NOMO-1 treated with DMSO at 0.1 percent for 48 hours (cell line): ENCODE measurements around the gene TPM2.
"Not testable (repeated sequence)": the region's sequence is repeated elsewhere in the genome, so short reads cannot be mapped to it uniquely, and the experiment has no call there.

Experiments
- DNase-seq: peaks from one replicate; lab custom pipeline; 2025; ENCODE audit not compliant: unreplicated experiment; lab: John Stamatoyannopoulos, UW

The TPM2 gene

DNA sequence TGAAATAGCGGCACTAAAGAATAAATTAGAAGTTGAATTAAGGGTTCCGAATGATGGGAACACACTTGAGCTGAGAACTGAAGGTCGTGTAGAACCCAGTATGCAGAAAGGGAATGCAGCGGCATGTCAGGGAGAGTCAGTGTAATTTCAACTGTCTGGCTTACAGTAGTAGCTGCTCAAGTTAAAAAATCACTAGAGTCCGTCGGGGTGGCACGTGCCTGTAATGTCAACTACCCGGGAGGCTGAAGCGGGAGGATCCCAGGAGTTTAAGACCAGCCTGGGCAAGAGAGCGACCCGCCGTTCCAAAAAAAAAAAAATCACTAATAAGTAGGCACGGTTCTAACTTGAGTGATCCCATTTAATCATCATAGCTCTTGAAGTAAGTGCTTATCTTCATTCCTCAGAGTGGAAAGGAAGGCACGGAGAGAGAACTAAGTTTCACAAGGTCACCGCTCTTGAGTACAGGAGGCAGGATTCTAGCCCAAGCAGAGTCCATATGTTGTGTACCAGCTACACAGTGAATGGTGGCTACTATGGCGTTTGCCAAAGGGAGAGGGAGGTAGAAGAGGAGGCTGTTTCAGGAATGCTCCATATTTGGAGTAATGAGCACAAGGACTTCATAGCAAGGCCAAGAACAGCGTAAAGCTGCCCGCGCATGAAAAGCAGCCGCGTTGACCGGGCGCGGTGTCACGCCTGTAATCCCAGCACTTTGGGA lies 32.7 kb downstream of the TPM2 start:
- no peak for DNase-seq

DNA sequence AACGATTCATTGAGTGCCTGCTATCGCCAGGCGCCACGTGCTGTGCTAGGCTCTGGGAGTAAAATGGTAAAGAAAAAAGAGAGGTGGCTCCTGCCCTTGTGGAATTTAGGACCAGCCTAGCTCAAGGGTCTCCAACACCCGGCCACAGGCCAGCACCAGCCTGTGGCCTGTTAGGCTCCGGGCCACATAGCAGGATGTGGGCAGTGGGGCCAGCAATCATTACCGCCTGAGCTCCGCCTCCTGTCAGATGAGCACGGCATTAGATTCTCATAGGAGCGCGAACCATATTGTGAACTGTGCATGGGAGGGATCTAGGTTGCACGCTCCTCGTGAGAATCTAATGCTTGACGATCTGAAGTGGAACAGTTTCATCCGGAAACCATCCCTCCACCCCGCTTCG lies 33.4 kb downstream of the TPM2 start:
- DNase-seq, result no peak

DNA sequence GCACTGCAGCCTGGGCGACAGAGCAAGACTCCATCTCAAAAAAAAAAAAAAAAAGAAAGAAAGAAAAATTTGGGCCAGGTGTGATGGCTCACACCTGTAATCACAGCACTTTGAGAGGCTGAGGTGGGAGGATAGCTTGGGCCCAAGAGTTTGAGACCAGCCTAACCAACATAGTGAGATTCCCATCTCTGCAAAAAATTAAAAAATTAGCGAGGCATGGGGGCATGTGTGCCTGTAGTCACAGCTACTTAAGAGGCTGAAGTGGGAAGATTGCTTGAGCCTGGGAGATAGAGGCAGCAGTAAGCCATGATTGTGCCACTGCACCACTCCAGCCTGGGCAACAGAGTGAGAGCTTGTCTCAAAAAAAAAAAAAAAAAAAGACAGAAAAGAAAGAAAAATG lies 36.1 kb downstream of the TPM2 start:
- DNase-seq, result no peak

DNA sequence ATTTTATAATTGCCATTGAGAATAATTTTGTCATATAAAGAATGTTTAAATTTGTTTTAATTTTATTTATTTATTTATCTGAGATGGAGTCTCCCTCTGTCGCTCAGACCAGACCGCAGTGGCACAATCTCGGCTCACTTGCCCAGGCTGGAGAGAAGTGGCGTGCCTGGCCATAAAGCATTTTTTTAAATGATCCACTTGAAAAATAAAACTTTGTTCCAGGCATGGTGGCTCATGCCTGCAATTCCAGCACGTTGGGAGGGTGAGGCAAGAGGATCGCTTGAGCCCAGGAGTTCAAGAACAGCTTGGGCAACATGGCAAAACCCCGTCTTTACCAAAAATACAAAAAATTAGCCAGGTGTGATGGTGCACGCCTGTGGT lies 36.9 kb downstream of the TPM2 start:
- peak; percentile 85 for DNase-seq

DNA sequence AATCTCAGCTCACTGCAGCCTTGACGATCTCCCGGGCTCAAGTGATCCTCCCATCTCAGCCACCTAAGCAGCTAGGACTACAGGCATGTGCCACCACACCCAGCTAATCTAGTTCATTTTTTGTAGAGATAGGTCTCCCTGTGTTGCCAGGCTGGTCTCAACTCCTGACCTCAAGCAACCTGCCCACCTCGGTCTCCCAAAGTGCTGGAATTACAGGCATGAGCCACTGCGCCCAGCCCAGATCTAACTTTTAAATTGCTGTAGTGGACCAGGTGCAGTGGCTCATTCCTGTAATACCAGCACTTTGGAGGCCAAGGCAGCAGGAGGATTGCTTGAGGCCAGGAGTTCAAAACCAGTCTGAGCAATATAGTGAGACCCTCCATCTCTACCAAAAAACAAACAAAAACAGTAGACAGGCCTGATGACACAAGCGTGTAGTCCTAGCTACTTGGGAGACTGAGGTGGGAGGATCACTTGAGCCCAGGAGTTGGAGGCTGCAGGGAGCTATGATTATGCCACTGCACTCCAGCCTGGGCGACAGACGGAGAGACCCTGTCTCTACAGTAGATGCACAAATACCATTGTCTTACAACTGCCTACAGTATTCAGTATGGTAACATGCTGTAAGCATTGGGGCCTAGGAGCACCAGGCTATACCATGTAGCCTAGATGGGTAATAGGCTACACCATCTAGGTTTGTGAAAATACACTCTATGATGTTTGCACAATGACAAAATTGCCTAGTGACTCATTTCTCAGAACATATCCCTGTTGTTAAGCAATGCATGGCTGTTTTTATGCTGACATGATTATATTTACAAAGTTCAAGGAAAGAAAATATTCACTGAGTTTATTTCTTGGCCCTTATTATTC lies 37.5 kb downstream of the TPM2 start:
- DNase-seq, result peak; percentile 91

DNA sequence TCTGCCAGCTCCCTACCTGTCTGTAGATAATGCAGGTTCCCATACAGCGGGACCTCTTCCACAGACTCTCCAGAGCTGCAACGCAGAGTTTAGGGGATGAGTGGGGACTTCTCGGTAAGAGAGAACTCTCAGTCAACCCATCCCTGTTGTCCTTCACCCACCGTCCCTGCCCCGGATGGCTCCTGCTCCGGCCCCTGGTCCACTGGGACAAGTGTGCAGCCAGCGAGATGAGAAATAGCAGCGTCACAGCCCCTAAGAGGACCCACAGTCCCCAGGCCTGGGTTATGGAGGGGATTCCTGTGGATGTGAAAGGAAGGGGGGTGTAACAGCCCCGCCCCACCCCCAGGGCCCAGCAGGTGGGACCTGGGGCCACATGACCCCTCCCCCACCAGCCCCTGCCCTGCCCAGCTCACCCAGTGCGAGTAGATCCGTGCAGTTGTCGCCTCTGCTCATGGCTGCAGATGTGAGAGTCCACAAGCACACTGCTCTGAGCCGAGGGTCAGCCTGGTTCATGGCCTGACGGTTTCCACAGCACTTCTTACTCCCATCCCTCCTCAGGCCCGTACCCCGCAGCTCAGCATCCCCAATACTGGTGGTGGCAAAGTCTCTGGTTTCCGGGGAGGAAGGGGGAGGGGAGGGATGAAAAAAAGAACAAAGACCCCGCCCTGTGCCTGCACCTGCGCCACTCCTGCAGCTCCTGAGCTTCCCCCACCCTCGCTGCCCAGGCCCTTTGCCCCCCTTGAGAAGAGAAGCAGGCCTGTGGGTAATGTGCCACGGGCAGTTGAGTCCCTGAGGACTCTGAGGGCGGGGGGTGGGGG lies 39.2 kb downstream of the TPM2 start, which contains the start of gene SIT1:
Gene SIT1 (minus strand): TSS at position 591 of the 818 bp plus-strand sequence. CDS start 78 bp downstream, at position 513.
- no peak for DNase-seq

DNA sequence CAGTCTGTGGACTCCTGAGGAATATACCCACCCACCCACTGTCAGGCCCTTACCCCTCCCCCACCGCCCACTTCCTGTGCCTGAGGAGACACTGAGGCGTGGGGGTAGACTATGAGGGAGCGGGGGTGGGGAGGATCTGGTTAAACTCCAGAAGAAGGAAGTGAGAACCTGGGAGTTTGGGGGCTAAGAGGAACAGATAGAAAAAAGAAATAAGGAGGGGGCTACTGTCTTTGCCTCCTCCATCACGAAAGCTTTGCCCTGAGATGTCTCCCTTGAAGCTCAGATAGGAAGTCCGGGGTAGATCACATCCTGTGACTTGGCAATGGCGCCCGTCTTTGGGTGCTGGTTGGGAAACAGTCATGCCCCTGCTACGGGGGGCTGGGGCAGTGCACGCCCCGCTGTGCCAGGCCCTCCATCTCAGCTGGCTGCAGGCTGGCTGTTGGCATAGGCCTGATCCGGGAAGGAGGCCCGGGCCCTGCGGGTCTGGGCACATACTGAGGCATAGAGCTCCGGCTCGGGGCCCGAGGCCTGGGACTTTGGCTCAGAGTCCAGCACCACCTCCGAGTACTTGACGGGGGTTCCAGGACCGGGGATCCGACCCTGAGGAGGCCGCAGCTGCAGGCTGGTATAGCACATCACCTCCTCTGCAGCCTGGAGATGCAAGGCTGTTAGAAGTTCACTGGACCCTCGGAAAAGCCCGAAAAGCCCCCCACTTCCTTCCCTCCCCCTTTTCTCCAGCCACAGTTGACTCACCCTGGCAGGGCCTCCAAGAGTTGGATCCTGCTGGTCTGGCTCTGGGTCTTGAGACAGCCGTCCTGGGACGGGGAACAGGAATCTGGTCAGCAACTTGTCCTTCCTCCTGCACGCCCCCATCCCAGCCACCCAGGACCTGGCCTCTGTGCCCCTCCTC lies 40.0 kb downstream of the TPM2 start:
- DNase-seq, result peak; percentile 38

DNA sequence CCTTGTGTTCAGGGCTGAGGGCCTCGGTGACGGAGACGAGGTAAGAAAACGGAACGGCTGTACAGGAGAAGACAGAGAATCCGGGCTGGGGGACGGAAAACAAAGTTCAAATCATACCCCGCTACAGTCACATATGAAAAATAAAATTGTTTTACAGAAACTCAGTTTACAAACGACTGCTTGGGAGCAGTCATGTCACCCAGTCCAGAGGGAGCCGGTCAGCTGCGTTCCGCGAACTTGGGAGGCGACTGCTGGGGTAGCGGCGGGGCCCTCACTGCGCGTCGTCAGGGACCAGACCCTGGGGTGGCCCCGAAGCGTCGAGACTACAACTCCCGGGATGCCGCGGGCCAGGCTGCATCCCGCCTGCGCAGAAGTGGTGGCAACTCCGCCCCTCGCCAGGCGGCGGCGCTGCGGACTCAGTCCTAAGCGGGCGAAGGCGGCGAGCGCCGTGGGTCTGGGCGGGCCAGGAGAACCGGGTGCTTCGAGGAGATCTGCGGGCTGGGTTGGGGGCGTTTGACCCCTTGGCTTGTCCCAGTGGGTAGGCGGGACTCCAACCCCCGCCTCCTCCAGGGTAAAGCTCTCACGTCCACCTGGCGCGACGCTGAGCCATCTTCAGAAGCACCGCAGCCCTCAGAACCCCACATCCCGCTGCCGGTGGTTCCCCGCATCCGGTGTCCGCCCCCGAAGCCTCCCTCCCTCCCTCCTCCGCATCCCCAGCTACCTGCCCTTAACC lies 43.0 kb downstream of the TPM2 start:
- peak; percentile 94 for DNase-seq

DNA sequence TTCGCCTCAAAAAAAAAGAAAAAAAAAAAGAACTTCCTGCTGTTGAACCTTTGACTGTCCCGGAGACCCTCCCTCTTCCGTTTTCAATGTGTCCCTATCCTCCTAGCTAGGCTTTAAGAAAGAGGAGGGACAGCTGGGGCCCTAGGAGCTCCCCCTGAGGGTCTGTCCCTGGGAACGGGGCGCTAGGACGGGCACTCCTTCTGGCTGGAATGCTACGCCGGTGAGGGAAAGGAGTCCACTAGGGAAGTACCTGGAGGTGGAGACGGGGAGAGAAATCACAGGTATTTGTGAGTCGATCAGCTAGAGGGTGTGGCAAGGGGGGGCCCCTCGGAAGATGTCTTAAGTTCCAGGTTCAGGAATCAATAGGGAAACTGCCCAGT lies 43.6 kb downstream of the TPM2 start:
- no peak for DNase-seq

DNA sequence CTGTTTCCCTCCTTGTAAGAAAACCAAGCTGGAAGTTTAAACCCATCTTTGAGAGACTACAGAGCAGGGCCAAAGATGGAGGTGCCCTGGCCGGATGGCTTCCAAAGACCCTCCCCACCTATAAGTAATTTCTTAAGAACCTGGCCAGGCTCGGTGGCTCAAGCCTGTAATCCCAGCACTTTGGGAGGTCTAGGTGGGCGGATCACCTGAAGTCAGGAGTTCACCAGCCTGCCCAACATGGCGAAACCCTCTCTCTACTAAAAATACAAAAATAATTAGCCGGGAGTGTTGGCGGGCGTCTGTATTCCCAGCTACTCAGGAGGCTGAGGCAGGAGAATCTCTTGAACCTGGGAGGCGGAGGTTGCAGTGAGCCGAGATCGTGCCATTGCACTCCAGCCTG lies 44.0 kb downstream of the TPM2 start:
- not testable (repeated sequence) for DNase-seq

DNA sequence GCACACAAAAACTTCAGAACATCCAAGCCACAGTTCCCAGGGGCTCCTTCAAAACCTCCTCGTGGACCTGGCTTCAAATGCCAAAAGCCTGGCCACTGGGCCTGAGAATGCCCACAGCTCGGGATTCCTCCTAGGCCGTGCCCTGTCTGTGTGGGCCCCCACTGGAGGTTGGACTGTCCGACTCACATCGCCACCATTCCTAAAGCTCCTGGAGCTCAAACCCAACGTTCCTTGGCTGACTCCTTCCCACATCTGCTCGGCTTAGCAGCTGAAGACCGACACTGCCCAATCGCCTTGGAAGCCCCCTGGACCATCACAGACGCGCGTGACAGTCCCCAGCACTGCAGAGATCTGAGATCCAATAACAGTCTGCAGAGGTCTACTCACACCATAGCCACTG lies 46.7 kb downstream of the TPM2 start:
- no peak for DNase-seq

DNA sequence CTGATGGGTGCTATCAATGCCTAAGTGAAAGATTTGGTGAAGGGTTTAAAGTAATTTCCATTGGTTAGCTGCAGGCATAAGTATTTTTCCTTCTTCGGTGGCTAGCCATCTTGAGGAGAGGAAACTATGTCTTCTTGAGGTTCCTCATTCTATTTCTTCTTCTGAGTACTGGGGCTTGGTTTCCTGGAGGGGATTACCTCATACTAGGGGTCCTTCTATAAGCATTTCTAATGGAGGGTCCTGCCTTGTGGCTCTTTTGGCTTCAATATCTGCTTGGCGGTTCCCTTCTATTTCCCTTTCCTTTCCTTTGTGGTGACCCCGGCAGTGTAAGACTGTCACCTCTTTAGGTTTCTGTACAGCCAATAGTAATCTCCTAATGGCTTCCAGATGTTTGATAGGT lies 48.2 kb downstream of the TPM2 start:
- peak; percentile 35 for DNase-seq

DNA sequence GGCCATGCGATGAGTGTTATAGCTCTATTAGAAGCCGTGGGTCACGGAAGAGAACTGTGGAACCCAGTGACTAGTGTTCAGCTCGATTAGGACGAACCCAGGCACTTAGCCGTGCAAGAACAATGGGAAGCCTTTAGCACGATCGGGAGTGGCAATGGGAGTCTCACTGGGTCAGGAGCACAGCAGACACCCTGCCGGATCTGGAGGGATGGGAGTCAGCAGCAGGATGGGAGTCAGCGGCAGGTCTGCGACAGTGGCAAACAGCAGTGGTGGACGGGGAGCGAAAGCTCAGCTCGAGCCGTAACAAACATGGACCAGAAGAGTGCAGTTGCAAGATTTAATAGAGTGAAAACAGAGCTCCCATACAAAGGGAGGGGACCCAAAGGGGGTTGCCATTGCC lies 49.3 kb downstream of the TPM2 start:
- DNase-seq, result not testable (repeated sequence)

DNA sequence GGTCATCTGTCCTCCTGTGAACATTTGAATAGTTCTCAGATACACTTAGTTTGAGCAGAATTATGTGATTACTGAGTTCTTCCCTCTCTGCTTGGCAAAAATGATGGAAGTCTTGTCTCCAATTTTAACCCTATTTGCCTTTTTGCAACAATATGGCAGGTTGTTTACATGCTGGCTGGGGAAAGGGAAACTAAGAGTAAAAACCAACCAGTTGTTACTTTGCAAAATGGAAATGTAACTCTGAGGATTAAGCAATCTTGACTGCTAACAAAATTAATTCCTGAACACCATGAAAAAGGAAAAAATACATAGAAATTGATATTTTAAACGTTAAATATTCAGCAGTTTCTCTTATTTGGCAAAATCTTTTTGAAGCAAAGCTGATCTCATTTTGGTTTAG lies 50.1 kb downstream of the TPM2 start:
- no peak for DNase-seq

DNA sequence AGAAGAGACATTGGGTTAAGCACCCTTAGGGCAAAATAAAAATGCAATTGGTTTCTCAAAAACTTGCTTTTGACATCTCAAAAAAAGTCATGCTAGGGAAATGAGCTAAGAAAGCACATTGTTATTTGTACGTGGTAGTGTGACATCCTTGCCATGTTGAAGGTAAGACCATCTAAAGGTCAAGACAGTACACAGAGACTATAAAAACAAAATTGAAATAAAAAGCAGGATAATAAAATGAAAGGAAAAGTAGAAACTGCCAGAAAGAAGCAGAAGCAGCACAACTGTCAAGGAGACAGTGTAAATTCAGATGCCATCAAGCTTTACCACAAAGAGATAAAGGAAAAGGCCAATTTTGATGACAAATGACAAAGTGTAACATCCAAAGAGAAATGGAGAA lies 50.5 kb downstream of the TPM2 start:
- not testable (repeated sequence) for DNase-seq

DNA sequence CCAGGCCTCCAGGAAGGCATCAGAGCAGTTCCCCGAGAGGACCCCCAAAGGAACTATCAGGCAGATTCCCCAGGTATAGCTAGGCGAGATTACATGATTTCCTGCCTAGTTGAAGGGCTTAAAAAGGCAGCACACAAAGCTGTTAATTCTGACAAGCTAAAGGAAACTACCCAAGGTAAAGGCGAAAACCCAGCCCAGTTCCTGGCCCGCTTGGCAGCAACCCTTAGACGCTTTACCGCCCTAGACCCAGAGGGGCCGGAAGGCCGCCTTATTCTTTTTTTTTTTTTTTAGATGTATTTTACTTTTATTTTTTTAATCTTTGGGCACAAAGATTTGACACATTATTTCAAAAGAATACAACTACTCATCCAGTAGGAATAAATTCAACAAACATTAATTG lies 51.0 kb downstream of the TPM2 start:
- DNase-seq, result not testable (repeated sequence)

DNA sequence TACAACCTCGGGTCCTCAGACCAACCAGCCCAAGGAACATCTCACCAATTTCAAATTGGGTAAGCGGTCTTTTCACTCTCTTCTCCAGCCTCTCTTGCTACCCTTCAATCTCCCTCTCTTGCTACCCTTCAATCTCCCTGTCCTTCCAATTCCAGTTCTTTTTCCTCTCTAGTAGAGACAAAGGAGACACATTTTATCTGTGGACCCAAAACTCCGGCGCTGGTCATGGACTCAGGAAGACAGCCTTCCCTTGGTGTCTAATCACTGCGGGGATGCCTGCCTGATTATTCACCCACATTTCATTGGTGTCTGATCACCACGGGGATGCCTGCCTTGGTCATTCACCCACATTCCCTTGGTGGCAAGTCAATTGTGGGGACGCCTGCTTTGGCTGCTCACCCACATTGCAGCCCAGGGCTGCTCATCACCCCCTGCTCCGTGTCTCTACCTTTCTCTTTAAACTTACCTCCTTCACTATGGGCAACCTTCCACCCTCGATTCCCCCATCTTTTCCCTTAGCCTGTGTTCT lies 52.2 kb downstream of the TPM2 start:
- DNase-seq, result not testable (repeated sequence)

DNA sequence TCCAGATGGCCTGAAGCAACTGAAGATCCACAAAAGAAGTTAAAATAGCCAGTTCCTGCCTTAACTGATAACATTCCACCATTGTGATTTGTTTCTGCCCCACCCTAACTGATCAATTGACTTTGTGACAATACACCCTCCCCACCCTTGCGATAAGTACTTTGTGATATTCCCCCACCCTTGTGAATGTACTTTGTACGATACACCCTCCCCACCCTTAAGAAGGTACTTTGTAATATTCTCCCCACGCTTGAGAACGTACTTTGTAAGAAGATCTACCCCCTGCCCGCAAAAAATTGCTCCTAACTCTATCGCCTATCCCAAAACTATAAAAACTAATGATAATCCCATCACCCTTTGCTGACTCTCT lies 52.9 kb downstream of the TPM2 start:
- not testable (repeated sequence) for DNase-seq

DNA sequence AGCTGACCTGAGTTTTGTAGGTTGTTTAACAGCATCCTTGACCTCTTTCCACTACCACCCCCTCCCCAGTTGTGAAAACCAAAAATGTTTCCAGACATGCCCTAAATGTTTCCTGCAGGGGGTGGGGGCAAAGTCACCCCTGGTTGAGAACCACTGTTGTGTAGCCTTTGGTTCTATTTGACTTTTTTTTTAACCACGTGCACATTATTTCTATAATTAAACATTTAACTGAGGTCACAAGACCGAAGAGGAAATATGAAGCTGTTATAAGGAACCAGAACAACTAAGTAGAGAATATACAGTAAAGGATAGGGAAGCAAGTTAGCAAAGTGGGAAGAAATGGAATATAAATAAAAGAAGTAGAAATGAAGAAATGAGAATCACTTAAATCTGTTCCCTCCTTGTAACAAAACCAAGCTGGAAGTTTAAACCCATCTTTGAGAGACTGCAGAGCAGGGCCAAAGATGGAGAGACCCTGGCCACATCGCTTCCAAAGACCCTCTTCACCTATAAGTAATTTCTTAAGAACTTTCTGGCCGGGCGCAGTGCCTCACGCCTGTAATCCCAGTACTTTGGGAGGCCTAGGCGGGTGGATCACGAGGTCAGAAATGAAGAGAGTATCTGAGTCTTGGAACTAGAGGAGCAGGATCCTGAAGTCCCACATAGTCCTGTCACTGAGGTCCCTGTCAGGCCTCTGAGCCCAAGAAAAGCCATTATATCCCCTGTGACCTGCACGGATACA lies 53.4 kb downstream of the TPM2 start:
- peak; percentile 43 for DNase-seq
